ENCODE measurements around the gene TAF10.

The TAF10 gene

DNA sequence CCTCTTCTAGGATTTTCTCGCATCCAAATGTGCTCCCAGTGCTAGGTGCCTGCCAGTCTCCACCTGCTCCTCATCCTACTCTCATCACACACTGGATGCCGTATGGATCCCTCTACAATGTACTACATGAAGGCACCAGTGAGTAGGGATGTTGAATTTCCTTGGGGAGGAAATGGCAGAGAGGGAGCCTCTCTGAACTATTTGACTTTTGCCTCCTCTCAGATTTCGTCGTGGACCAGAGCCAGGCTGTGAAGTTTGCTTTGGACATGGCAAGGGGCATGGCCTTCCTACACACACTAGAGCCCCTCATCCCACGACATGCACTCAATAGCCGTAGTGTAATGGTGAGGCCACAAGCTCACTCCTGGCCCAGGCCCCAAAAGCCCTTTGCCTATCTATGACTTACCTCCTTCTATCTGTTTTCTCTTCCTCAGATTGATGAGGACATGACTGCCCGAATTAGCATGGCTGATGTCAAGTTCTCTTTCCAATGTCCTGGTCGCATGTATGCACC, 2.5 kb downstream of the TAF10 start:
- H3K4me1 Mint-ChIP-seq = peaks cover 20% of the 10 kb centered on the region
- H3K27me3 Mint-ChIP-seq (ENCODE audit: low read depth) = no peaks in the 10 kb centered on the region
- H3K36me3 Mint-ChIP-seq (ENCODE audit: low read depth) = peaks cover 27% of the 10 kb centered on the region
- TF ChIP-seq, protein P1, sequence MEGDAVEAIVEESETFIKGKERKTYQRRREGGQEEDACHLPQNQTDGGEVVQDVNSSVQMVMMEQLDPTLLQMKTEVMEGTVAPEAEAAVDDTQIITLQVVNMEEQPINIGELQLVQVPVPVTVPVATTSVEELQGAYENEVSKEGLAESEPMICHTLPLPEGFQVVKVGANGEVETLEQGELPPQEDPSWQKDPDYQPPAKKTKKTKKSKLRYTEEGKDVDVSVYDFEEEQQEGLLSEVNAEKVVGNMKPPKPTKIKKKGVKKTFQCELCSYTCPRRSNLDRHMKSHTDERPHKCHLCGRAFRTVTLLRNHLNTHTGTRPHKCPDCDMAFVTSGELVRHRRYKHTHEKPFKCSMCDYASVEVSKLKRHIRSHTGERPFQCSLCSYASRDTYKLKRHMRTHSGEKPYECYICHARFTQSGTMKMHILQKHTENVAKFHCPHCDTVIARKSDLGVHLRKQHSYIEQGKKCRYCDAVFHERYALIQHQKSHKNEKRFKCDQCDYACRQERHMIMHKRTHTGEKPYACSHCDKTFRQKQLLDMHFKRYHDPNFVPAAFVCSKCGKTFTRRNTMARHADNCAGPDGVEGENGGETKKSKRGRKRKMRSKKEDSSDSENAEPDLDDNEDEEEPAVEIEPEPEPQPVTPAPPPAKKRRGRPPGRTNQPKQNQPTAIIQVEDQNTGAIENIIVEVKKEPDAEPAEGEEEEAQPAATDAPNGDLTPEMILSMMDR (IDR thresholded peaks at IDR 0.05; ENCODE audit: unreplicated experiment in 3 of 3) = no peak
- H3K9me3 Mint-ChIP-seq = no peaks in the 10 kb centered on the region
- H3K4me3 Mint-ChIP-seq = peak overlapping the region; percentile 67 to 93 (median 79)
- H3K27ac Mint-ChIP-seq = peak overlapping the region in 2 of 3 experiments; percentile 46 to 58

DNA sequence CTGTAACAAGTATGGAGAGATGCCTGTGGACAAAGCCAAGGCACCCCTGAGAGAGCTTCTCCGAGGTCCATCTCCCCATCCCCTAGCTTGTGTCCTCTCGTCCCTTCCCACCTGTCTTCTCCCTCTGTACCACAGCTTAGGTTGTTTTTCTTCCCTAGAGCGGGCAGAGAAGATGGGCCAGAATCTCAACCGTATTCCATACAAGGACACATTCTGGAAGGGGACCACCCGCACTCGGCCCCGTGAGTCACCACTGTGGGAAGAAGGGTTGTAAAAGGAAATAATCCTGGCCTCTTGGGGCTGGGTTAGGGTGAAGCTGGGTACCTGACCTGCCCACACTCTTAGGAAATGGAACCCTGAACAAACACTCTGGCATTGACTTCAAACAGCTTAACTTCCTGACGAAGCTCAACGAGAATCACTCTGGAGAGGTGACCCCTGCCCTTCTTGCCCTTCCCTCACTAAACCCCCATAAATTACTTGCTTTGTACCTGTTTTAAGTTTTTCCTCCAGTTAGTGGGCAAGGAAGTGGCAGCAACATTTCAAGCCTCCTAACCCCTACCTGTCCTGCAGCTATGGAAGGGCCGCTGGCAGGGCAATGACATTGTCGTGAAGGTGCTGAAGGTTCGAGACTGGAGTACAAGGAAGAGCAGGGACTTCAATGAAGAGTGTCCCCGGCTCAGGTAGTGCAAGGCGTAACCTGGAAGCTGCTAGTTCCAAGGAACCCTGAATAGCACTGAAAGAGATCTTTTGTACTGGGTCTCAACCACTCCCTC, 3.1 kb downstream of the TAF10 start:
- H3K36me3 Mint-ChIP-seq (ENCODE audit: low read depth) = peaks cover 27% of the 10 kb centered on the region
- no peaks in the 10 kb centered on the region for H3K9me3 Mint-ChIP-seq
- no peaks in the 10 kb centered on the region for H3K27me3 Mint-ChIP-seq (ENCODE audit: low read depth)
- TF ChIP-seq, protein P1 (IDR thresholded peaks at IDR 0.05; ENCODE audit: unreplicated experiment in 3 of 3) = no peak
- H3K4me1 Mint-ChIP-seq = peaks cover 20% of the 10 kb centered on the region
- peak overlapping the region in 2 of 3 experiments; percentile 22 to 44 for H3K27ac Mint-ChIP-seq
- H3K4me3 Mint-ChIP-seq = peak overlapping the region; percentile 8 to 18 (median 9)

- Mint-ChIP-seq H3K9me3 (no peaks in the 10 kb centered on the region), H3K36me3 (ENCODE audit: low read depth) (peaks cover 27% of the 10 kb centered on the region), H3K4me3 (peak overlapping the region in 2 of 3 experiments; percentile 24 to 69), H3K27me3 (ENCODE audit: low read depth) (no peaks in the 10 kb centered on the region), H3K4me1 (peaks cover 20% of the 10 kb centered on the region), H3K27ac (peak overlapping the region in 2 of 3 experiments; percentile 97 to 99)
- TF ChIP-seq, protein P1 (IDR thresholded peaks at IDR 0.05; ENCODE audit: unreplicated experiment in 3 of 3) = no peak
Measured at GRCh38 chr11:6608011-6608410, 4.0 kb downstream of the TAF10 start.

DNA sequence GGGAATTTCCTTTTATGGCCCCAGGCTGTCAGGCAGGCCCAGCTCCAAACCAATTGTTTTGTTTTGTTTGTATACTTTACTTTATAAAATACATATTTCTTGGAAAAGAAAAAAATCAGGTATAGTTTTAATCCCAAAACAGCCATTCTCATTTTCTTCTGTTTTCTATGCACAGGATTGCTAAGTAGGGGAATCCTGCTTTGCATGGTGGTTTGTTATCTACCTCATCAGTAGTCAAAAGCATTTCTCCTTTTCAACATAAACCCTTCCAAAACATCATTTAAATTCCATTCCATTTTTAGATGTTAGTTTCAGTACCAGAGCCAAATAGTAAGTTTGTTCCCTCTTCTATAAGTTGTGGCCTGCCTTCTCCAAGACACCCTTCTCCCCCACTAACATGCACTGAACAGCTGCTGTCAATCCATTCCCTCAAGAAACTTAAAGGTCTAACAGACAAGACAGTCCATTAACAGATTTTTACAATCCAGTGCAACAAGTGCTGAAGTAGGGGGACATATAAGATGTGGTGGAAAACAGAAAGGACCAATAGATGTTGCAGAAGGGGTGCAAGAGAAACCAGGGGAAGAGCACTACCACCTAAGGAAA, 4.7 kb downstream of the TAF10 start:
- Mint-ChIP-seq H3K36me3 (ENCODE audit: low read depth) (peaks cover 27% of the 10 kb centered on the region), H3K4me3 (peak overlapping the region; percentile 24 to 79 (median 73)), H3K9me3 (no peaks in the 10 kb centered on the region), H3K27ac (peak overlapping the region in 2 of 3 experiments; percentile 97 to 99), H3K4me1 (peaks cover 20% of the 10 kb centered on the region), H3K27me3 (ENCODE audit: low read depth) (no peaks in the 10 kb centered on the region)
- TF ChIP-seq, protein P1 (IDR thresholded peaks at IDR 0.05; ENCODE audit: unreplicated experiment in 3 of 3) = no peak

DNA sequence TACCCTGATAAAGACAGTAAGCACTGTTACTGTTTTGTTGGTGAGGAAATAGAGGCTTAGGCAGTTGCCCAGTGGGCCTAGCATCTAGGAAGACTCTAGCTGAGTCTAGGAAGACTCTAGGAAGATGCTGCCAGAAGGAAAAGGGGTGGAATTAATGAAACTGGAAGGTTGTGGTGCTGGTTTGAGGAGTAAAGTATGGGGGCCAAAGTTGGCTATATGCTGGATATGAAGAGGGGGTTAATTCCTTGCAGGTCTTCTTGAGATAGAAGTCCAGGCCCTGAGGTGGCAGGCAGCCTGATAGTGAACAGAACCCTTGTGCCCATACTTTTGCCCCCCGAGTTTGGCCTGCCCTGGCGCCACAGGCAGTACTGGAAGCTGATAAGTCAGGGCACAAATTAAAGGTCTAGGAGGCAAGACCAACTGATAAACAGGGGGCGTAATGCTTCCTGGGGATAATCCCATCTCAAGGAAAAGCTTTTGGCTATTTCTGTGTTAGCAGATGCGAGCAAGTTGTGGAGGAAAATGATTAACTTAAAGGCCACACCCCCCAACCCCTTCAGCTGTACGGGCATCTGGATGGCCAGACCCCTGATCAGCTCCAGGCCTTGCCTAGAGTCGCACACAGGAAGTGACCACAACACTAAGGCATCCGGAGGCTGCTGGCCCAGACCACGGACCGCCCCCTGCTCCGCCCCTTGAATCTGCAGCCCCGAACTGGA, 5.4 kb downstream of the TAF10 start:
- TF ChIP-seq, protein P1 (IDR thresholded peaks at IDR 0.05; ENCODE audit: unreplicated experiment in 3 of 3) = no peak
- peak overlapping the region in 2 of 3 experiments; percentile 73 to 79 for H3K4me3 Mint-ChIP-seq
- H3K4me1 Mint-ChIP-seq = peaks cover 20% of the 10 kb centered on the region
- peaks cover 30% of the 10 kb centered on the region for H3K36me3 Mint-ChIP-seq (ENCODE audit: low read depth)
- peak overlapping the region in 2 of 3 experiments; percentile 97 to 99 for H3K27ac Mint-ChIP-seq
- H3K27me3 Mint-ChIP-seq (ENCODE audit: low read depth) = no peaks in the 10 kb centered on the region
- no peaks in the 10 kb centered on the region for H3K9me3 Mint-ChIP-seq
